ENCODE measurements around the gene MAP2K3.

The MAP2K3 gene

DNA sequence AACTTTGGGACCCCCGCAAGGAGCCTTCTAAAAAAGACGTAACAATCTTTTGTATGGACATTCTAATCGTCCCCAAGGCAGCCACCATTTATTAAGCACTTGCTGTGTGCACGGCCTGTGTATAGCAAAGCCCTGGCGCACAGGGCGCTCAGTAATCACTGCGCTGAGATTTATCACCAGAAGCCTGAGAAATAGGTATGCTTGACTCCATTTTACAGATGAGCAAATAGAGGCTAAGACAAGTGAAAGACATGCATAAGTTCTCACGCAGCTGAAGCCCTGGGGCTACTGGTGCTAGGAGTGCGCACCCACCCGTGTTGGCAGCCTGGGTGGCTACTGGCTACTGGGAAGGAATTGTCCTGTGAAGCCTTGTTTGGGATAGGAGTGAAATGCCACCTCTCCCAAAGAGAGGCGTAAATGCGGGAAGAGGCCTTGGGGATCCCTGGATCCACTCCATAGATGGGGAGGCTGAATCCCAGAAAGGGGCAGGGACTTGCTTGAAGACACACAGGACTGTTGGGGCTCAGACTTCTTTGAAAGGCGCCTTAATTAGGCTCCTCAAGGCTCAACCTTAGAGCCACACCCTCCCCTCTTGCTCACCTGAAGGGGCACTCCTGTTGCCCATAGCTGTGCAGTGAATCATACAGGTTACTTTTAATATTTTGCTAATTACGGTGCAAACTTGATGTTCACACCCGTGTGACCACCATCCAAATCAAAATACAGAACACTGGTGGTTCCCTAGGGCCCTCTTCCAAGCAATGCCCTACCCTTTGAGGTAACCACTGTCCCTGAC is 30.7 kb upstream of the MAP2K3 start:
- no peak for DNase-seq

DNA sequence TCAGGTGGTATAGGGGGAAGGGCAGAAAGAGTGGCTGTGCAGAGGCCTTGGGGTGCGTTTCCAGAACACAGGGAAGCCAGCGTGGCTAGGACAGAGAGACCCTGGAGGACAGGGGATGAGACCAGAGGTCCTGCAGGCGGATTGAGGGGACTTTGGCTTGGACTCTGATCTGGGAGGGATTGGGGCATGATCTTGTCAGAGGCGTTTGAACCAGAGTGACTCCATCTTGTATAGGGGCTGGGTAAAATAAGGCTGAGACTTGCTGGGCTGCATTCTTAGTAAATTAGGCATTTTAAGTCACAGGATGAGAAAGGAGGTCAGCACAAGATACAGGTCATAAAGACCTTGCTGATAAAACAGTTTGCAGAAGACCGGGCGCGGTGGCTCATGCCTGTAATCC is 25.9 kb upstream of the MAP2K3 start:
- no peak for DNase-seq

DNA sequence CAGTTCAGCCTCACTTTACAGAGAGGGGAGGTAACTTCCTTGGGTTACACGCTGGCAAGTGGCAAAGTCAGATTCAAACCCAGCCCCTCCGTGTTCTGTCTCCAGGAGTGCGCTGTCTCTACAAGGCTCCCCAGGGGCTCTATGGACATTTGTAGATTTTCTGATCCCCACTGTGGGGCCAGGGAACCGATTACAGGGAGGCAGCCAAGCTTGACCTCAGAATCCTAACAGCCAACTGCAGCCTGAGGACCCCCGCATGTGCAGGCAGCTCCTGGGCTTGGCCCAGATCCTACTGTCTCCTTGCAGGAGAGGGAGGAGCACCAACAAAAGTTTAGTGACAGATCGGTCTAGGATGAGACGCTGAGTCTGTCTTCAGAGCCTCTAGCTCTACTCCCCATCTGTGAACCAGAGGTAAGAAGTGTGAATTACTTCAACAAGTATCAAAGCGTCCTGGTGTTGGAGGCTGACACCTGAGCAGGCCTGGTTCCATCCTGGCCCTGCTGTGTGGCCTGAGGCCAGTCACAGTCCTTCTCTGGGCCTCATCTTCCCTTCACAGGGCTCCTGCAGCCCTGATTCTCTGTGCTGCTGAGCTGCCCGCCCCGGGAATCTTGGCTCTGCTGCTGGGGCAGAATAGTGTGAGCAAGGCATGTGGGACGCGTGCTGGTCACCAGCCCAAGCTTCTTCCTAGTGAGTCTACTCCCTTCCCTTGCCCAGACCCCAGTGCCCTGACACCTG is 22.1 kb upstream of the MAP2K3 start:
- DNase-seq, result no peak

DNA sequence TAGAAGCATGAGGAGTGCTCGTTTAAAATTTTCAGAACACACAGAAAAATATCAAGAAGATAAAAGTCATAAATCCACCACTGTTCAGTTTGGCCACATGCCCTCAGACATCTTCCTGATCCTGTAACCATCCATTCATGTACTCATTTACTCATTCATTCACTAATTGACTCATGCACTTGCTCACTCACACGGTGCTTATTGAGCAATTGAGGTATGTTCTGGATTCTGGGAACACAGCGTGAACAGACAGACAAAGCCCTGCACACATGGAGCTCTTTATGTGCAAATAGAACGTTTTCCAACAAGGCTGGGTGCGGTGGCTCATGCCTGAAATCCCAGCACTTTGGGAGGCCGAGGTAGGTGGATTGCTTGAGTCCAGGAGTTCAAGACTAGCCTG is 21.1 kb upstream of the MAP2K3 start:
- peak; percentile 60 for DNase-seq

DNA sequence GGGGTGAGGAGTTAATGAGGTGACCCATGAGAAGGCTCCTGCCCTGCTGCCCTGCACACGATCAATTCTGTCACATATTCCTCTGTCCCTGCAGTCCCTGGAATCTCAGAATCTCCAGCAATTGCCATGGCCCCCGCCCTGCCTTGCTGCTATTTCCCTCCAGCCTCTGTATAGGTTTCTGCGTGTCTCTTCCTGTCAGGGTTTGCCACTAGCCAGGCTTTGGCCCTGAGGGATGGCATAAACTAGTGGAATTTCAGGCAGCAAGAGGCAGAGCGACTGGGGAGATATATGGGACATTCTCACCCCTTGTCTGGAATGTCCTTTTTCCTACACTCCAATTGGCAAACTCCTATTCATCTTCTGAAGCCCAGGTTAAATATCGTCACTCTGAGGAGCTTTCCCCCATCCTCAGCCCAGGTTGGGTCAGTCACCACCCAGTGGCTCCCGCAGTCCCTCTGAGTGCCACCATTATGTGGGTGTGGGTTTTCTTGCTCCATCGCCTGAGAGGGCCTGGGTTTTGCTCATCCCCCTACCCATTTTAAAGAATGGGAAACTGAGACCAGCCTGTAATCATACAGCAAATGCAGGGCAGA is 15.8 kb upstream of the MAP2K3 start:
- no peak for DNase-seq

DNA sequence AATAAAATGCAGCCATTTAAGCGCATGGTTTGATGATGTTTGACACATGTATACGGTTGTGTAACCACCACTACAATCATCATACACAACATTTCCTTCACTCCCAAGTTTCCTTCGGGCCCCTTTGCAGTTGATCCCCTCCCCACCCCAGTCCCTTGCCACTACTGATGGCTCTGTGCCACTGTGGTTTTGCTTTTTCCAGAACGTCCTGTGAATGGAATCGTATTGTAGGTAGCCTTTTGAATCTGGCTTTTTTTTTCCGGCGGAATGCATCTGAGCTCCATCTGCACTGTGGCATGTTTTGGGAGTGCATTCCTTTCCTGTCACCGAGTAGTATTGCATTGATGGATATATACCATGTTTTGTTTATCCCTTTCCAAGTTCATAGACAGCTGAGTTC is 15.1 kb upstream of the MAP2K3 start:
- DNase-seq, result no peak

DNA sequence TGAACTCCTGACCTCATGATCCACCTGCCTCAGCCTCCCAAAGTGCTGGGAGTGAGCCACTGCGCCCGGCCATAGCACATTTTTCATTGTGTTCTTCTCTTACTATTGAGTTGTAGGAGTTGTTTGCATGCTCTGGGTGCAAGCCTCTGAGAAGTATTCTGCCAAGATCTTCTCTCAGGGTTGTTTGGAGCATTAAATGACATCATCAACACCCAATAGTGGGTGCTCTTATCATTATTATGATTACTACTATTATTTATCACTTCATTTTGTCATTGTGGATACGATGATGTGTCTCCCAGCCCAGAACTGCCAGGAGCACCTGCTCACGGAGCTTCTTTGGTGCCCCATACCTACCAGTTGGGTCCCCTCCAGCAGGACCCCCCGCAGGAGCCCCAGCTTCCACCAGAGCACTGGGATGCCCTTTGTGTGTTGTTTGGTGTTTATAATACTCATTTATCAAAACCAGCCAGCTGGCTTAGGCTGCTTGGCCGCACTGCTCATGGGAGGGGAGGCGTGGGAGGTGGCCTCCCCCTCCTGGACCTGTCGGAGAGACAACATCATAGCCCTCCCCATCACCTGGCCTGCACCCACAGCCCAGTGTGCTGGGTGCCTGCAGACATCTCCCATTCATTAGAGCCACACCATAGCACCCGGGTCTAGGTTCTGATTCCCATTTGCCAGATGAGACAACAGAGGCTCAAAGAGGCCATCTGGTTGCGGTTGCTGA is 12.9 kb upstream of the MAP2K3 start:
- DNase-seq, result no peak

DNA sequence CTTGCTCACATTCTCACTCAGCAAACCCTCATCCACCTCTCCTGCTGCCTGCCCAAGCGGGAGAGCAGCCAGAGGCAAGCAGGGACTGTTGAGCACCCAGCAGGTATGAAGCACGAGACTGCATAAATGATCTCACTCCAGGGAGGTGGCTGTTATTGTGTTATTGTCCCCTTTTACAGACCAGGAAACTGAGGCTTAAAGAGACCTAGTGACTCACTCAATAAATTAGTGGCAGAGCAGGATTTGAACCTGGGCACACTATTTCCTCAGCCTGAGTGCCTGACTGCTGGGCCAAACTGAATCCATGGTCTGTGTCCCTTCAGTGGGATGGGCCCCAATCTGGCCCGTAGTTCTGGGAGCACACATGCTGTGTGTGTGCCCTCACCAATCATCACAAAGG is 12.3 kb upstream of the MAP2K3 start:
- no peak for DNase-seq

DNA sequence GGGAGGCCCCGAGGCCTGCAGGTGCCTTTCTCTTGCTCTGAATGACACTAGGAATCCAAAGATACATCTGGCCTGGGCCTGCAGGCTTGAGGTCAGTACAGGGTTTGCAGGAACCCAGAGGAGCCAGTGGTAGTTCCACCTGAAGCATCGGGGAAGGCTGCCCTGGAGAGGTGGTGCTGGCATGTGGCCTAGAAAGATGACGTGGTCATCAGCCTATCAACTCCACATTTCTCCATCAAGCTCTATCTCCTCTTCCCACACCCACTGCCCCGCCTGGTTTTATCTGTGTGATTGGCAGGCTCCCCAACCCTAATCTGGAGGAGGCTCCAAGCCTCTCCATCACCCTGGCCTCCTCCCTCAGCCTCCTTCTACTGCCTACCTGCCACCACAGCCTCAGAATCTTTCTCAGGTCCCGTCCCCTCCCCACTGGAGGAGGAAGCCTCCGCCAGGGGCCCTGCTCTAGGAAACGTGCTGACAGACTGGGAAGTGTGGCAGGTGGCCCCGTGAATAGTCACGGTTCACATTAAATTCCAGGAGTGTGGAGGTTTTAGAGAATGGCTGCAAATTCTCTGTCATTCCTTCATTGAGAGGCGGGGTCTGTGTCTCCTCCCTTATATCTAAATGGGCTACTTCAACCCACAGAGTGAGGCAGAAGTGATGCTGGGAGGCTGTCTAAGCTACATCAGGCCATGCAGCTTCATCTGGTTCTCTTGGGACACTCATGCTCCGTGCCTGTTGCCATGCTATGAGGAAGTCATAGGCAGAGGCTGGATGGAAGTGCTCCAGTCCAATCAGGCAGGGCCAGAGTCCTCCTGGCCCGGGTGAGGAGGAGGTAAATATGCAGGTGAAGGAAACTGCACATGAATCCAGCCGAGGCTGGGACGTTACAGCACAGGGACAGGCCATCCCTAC is 11.4 kb upstream of the MAP2K3 start:
- DNase-seq, result no peak

DNA sequence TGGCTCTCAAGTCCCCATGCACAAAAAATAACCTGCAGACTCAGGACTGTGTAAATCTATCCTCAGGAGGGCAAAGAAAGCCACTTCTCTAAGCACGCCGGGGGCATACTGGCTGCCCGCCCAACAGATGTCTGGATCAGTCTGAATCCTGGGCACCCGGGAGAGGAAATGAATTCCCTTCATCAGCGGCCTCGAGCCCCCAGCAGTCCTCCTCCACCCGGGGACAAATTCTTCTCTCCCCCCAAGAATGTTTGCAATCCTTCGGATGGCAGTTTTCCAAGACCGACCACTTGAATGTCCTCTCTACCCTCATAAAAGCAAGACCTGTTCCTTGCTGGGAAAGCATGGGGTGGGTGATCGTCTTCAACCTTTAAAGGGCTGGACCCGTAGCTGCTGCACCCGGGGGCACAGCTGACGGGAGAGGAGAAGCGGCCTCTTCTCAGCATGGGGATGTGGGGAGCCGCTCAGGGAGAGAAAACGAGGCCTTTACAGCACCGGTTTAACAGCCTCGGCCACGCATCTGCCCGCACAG is 9.4 kb upstream of the MAP2K3 start:
- DNase-seq, result no peak

DNA sequence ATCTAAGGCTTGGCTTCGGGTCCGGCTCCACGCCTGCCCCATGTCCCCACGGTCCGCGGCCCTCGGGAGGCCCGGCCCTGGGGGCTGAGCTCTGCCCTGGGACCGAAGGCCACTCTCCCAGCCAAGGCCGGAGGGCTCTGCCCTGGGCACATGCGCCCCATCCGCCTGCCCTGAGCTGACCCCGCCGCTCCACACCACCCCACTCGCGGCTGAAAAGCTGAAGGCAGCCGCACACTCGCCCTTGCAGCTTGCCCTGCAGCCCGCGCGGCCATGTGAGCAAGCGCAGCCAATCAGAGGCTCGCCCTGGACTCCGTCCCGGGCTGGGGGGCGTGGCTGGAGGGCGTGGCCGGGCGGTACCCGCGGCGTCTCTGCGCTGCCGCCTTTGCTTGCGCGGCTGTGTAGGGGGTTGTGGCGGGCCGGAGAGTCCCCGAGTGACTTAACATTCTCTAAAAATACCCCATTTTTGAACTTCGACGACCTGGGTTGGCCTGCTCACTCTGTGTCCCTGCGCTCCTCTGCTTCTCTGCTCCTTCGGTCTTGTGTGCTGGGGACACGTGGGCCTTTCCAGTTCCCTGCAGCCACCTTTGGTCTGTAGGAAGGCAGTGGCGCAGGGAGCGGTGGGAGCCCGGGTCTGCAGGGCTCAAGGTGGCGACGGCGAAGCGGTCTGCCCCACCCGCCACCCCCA is 8.8 kb upstream of the MAP2K3 start:
- DNase-seq, result peak; percentile 58

DNA sequence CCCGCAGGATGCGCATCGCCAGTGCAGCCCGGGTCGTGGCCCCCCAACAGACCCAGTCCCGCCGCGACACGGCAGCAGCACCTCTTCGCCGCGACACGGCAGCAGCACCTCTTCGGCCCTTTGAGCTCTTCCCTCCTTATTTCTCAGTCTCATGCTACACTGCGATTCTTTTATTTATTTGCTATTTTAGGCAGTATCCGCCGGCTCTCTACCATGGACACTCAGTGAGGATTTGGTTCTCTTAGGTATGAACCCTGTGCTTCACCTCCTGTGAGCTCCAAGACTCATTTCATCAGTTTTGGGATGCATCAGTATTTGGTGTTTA is 8.3 kb upstream of the MAP2K3 start:
- no peak for DNase-seq

DNA sequence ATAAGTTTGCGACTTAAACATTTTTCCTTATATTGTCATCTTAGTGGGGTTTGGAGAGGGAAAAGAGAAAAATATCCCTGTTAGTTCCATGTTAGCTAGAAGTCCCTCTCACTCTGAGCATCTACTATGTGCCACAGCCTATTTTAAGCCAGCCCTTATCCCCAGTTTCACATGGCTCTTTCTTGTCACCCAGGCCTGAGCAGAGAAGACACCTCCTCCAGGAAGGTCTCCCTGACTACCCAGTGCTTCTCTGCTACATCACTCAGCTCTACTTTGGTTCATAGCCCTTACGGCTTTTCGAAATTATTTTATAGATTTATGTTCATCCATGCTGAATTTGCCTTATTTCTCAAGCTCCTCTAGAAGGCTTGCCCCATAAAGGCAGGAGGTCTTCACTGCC is 7.2 kb upstream of the MAP2K3 start:
- no peak for DNase-seq

DNA sequence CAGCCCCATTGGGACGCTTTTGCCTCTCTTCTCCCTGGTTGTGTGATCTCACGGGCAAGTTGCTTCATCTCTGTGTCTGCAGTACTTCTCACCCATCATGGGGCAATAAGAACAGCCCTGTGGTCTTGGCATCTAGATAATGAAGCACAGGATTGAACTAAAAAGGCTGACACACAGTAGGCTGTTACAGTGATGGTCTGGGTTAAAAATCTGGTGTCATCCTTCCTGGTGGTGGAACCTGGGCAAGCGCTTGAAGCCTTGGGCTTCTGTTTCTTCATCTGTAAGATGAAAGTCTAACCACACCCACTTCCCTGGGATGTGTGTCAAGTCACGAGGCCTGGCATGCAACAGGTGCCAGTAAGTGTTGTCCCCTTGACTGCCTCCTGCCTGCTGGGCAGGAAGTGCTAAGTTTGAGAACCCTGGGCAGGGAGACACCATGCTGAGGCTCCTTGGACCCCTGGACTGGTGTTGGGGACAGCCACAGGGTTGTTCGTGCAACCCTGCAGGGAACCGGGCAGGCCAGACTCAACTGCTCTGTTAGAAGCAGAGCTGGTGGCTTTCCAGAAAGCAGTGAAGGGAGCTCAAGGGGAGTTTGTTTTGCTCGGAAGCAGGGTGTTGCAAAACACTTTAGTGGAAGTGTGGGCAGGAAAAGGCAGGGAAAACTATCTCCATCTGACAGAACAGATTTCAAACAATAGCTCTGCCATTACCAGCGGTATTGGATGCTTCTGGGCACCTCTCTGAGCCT is 5.9 kb upstream of the MAP2K3 start:
- no peak for DNase-seq

DNA sequence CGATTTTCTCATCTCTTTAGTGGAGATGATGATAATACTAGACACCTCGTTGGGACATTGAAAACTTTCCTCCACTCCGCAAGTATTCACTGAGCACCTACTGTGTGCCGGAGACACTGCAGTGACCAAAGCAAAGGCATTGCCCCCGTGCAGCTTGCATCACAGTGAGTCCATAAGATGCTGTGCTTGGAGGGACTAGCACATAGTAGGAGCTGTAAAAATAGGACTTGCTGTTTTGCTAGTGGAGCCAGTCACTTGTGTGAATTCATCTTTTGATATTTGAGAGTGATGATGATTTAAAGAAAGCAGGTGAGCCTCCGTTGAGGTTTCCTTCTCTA is 5.3 kb upstream of the MAP2K3 start:
- no peak for DNase-seq

DNA sequence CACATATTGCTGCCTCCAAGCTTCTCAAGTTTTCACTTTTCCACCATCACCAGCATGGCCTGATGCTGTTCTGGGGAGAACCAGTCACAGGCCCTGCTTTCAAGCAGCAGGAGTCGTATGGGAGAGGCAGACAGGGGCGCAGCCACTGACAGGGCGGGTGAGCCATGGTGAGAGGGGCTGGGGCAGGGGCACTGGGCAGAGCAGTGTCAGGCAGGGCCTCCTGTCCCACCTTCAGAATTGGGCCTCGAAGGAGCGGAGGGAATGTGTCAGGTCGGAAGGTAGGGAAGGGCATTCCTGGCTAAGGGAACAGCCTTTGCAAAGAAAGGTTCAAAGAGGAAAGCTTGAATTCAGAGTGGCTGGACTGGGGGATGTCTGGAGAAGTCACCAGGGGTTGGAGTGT is 4.9 kb upstream of the MAP2K3 start:
- no peak for DNase-seq

DNA sequence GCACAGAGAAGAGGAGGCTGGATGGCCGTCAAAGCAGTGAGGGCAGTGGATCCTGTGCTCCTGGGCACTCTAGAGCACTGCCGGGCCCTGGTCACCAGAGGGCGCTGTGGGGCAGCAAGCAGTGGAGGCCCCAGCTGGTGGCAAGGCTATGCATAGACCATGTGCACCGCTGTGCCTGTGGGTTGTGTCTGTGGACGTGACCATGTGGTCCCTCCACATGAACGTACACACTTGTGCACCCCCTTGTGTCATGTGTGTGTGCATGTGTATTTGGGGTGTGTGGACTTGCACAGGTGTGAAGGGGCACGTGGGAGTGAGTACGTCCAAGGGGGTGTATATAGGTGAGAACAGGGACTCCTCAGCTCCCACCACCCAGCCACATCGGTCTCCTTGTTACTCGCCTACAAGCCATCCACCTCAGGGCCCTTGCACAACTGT is 4.4 kb upstream of the MAP2K3 start:
- peak; percentile 45 for DNase-seq

DNA sequence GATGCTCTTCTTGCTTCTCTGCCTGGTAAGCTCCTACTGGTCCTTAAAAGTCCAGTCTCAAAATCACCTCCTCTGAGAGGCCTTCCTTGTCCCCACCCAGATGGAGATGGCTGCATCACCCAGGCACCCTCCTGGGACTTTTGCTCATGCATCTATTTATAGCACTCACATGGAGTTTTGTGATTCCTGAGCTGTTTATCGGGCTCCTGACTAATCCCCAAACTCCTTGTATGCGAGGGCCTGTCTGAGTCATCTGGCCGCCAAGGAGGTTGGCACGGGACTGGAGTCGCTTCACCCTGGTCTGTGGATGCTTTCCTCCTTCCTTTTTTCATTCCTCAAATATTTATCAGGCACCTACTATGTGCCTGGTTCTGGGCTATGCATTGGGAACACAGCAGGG is 2.3 kb upstream of the MAP2K3 start:
- DNase-seq, result peak; percentile 71

DNA sequence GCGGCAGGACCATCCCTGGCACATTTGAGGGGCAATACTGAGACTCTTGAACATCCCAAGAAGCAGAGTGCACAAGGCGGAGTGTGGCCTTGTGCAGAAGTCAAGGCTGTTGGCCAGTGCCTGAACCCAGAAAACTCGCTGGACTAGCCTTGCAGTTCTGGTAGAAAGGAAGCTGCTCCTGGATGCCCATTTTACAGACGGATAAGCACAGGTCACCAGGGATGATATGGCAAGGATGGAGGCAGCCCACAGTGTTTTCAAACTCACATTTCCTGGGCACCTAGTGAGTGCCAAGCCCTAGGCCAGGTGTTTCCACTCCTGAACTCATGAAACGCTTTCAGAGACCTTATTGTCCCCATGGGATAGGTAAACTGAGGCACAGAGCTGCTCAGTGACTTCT is 1.7 kb upstream of the MAP2K3 start:
- DNase-seq, result no peak

DNA sequence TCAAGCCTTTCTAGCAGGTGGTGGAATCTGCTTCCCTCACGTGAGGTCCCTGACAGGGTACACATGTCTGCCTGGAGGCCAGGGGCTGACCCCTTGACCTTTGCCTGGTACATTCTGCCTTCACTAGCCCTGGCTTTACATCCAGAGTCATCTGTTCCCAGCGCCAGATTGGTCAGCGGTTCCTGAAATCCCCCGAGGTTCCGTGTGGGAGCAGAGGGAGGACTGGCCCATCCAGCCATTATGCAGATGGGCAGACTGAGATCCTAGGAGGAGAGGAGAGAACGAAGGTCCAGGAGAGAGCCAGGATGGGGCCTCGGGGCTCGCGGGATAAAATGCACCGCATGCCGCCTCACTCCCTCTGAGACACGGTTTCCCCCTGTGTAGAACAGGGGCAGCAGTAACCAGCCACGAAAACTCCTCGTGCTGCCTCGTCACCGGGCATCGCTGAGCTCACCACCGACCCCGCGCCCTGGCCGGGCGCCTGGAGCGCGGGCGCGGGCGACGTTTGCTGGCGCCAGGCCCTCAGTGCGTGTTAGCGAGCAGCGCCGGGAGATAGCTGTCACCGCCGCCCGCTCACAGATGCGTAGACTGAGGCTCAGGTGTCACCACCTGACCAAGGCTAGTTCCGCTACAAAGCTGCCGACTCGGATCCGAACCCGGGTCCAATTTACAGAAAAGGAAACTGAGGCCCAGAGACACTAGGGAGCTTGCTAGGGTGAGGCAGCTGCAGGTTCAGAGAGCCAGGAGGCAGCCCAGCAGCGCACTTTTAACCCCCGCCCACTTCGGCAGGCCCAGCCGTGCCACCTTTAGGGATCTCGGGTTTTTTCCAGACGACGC is 811 bp upstream of the MAP2K3 start:
- no peak for DNase-seq
